ENCODE results near the gene TMEM151B.

- TF ChIP-seq CTCF (conservative IDR thresholded peaks at IDR 0.05; ENCODE audit: low read depth, low read length) (no peak), EZH2 (IDR thresholded peaks at IDR 0.05; ENCODE audit: low read length, unreplicated experiment) (no peak), EZH2phosphoT487 (IDR thresholded peaks at IDR 0.05; ENCODE audit: borderline replicate concordance, low read length) (no peak)
Observed at GRCh38 chr6:44265722-44266233, 4.5 kb upstream of the TMEM151B start.

Data from PC-3 (cell line).